ENCODE results near the gene ETNK2. TPM values are rescaled to one million over a fixed set of nuclear protein-coding genes. Genes with fewer than 3 reads are reported as not detected.

Gene ETNK2
- total RNA-seq, 1 donor from 2014 or later = 0.16 TPM

DNA sequence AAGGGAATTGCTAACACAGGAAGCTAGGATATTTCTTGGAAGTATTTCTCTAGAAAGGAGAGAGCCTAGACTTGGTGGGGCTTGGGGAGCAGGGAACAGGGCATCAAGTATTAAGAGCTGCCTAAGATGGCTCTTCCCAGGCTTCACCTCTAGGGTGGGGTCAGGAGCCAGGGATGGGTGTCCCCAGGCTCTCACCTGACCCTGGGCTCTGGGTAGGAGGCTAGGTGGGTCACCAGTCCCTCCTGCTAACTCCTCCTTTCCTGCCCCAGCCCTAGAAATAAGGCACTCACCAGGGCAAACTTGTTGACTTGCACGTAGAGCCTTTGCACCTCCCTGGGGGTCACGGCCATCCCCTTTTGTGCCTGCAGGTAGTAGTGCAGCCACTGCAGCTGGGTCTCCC, 15.0 kb downstream of the ETNK2 start:
- Mint-ChIP-seq H3K27ac (no peak overlapping the region), H3K4me3 (no peak overlapping the region), H3K9me3 (no peaks in the 10 kb centered on the region), H3K4me1 (ENCODE audit: low read depth) (no peaks in the 10 kb centered on the region), H3K27me3 (ENCODE audit: insufficient read depth) (peaks cover 3% of the 10 kb centered on the region), H3K36me3 (ENCODE audit: low read depth) (no peaks in the 10 kb centered on the region)
- no peak for DNase-seq (ENCODE audit: low spot score)
- intact Hi-C loops (cut with micrococcal nuclease) = no loop called here

DNA sequence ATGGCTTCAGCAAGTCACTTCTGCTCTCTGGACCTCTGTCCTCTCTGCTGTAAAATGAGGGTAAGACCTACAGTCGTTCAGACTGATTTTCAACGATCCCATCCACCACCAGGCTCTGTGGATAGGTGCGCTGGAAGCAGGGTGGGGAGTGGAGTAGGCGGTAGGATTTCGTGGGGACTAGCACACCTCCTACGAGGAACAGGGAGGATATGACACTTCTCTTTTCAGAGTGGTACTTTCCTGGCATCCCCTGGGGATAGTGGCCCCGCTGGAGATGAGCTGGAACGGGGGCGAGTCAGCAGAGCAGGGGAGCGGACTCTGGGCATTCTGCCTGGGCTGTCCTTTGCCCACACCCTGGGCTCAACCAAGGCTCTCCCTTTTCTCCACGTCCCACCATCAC, 17.7 kb downstream of the ETNK2 start:
- Mint-ChIP-seq H3K4me1 (ENCODE audit: low read depth) (no peaks in the 10 kb centered on the region), H3K27me3 (ENCODE audit: insufficient read depth) (peaks cover 6% of the 10 kb centered on the region), H3K36me3 (ENCODE audit: low read depth) (no peaks in the 10 kb centered on the region), H3K27ac (no peak overlapping the region), H3K9me3 (no peaks in the 10 kb centered on the region), H3K4me3 (no peak overlapping the region)
- intact Hi-C loops (cut with micrococcal nuclease) = no loop called here
- DNase-seq (ENCODE audit: low spot score) = no peak

DNA sequence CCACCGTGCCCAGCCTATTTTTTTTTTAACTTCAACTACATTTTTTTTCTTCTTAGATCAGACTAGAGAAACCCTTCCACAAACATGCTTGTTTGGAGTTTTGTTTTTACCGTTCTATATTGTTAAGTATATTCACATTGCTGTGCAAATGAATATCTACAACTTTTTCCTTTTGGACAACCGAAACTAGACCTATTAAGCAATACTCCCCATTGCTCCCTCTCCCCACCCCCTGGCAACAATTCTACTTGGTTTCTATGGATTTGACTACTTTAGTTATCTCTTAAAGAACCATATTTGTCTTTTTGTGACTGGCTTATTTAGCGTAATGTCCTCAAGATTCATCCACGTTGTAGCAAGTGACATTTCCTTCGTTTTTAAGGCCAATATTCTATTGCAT, 19.1 kb downstream of the ETNK2 start:
- Mint-ChIP-seq H3K4me1 (ENCODE audit: low read depth) (peaks cover 8% of the 10 kb centered on the region), H3K36me3 (ENCODE audit: low read depth) (no peaks in the 10 kb centered on the region), H3K27me3 (ENCODE audit: insufficient read depth) (peaks cover 6% of the 10 kb centered on the region), H3K27ac (no peak overlapping the region), H3K4me3 (no peak overlapping the region), H3K9me3 (no peaks in the 10 kb centered on the region)
- DNase-seq (ENCODE audit: low spot score) = no peak
- intact Hi-C loops (cut with micrococcal nuclease) = no loop called here

DNA sequence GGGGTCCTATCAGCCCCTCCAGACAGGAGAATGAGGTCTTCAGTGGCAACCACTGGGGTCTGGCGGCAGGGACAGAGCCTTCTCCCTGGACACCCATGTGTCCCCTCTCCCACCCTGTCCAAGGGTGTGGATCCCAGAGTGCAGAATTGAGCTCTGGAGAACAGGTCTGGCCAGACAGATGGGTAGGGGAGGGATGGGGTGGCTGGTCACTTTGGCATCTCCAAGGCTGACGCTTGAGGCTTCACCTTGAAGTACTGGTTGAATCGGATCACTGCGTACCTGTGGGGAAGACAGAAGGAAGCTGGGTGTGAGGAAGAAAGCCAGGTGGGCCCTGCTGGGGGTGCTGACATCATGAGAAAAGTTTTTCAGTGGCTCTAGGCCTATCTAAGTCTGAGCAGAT, 19.9 kb downstream of the ETNK2 start:
- no peaks in the 10 kb centered on the region for H3K9me3 Mint-ChIP-seq

DNA sequence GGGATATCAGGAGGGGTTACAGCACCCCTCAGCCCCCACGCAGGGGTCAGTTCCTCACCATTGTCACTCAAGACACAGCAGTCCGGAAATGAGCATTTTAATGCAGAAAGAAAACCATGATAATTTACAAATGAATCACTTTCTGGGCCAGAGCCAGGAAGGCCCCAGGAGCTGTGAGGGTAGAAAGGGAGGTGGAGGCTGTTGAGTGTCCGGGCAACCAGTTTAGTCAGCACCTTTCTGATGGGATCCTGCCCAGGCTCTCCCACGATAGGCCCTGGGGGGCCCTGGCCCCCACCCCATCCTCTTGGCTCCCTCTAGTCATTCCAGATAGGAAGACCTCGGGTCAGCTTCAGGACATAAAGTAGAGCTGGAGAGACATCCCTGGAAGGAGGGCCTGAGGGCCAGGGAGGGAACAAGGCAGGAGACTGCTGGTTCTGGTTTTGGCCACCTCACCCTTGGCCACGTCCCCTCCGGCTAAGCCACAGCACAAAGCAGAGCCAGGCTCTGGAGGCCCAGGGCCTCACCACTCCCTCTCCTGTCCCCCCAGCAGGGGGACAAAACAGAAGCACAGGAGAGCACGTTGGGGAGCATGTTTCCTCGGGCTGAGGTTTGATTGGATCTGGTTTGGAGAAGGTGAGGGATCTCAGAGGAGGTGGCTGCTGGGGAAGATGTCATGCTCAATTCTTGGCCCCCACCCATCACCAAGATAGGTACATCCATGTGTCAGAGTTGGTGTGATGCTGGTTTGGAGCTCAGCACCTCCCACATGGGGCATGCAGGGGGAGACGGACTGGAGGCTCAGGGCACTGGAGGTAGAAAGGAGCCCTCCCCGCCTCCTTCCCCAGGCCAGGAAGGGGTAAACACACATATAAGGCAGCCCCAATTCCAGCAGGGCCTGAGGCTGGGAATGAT, 20.6 kb downstream of the ETNK2 start:
- no peak for DNase-seq (ENCODE audit: low spot score)
- H3K9me3 Mint-ChIP-seq = no peaks in the 10 kb centered on the region
- no peak overlapping the region for H3K27ac Mint-ChIP-seq
- H3K4me1 Mint-ChIP-seq (ENCODE audit: low read depth) = peaks cover 8% of the 10 kb centered on the region
- intact Hi-C loops (cut with micrococcal nuclease) = no loop called here
- H3K4me3 Mint-ChIP-seq = no peak overlapping the region
- H3K27me3 Mint-ChIP-seq (ENCODE audit: insufficient read depth) = peaks cover 6% of the 10 kb centered on the region
- H3K36me3 Mint-ChIP-seq (ENCODE audit: low read depth) = no peaks in the 10 kb centered on the region

More for the DNA sequence above, 19.9 kb downstream of the ETNK2 start:
- Mint-ChIP-seq H3K27me3 (ENCODE audit: insufficient read depth) (peaks cover 6% of the 10 kb centered on the region), H3K36me3 (ENCODE audit: low read depth) (no peaks in the 10 kb centered on the region), H3K4me1 (ENCODE audit: low read depth) (peaks cover 8% of the 10 kb centered on the region), H3K27ac (no peak overlapping the region), H3K4me3 (no peak overlapping the region)
- intact Hi-C loops (cut with micrococcal nuclease) = no loop called here
- DNase-seq (ENCODE audit: low spot score) = no peak

DNA sequence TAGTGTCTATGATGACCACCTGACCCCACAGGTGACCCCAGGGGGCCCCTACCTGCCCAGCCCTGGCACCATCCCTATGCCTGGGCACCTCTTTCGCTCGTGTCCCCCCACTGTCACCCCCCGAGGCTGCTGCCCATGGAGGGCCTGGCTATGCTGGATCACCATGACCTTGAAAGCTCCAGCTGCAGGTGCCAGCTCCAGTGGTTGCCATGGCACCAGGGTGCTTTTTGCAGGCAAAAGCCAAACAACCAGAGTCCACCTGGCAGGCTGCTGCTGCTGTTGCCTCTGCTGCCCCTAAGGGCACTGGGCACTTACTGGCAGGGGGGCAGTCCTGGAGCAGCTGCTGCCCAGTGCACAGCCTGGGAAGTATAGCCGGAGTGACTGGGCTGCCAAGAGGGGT, 21.7 kb downstream of the ETNK2 start:
- Mint-ChIP-seq H3K27ac (no peak overlapping the region), H3K36me3 (ENCODE audit: low read depth) (no peaks in the 10 kb centered on the region), H3K9me3 (no peaks in the 10 kb centered on the region), H3K4me3 (no peak overlapping the region), H3K27me3 (ENCODE audit: insufficient read depth) (peaks cover 3% of the 10 kb centered on the region), H3K4me1 (ENCODE audit: low read depth) (peaks cover 8% of the 10 kb centered on the region)
- intact Hi-C loops (cut with micrococcal nuclease) = no loop called here
- no peak for DNase-seq (ENCODE audit: low spot score)

DNA sequence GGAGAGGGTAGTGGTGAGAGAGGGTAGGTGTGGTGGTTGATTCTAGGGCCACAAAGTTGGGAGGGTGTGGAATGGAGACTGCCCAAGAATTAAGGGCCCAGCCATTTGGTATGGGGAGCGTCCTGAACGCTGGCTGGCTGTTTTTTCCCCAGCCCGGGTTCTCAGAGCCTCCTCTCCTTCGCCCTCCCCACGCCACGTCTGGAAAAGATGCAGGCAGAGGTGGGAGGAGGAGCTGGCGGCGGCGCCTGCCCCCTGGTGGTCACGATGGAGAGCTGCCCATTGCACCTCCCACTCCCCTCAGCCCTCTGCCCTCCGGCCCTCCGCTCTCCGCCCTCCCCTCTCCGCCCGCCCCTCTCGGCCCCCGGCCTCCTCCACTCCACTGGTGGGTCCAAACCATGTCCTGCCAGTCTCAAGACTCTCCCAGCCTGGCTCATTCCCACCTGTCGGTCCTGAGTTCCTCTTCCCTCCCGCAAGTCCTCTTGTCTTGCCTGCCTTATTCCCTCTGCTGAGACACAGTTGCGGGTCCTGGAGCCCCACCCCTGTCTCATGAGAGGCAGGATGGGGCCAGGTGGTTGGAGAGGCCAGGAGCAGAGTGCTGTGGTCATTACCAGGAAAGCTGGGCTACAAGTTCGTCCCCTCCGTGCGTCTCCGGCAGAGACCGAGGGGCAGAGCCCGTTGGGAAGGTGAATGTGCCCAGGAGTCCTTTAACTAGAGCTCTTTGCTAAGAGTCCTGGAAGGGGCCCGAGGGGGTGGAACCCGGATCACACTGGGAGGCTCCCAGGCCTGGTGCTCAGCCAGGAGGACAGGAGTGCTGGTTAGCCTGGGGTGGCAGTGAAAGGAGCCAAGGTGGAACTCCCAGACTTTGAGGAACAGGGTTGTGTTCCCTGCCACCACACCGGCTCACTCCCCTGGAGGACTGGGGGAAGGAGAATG, 22.6 kb downstream of the ETNK2 start:
- H3K4me3 Mint-ChIP-seq = no peak overlapping the region
- no peaks in the 10 kb centered on the region for H3K36me3 Mint-ChIP-seq (ENCODE audit: low read depth)
- peak; percentile 44 for DNase-seq (ENCODE audit: low spot score)
- peaks cover 8% of the 10 kb centered on the region for H3K4me1 Mint-ChIP-seq (ENCODE audit: low read depth)
- H3K27me3 Mint-ChIP-seq (ENCODE audit: insufficient read depth) = peaks cover 3% of the 10 kb centered on the region
- peak overlapping the region; percentile 58 for H3K27ac Mint-ChIP-seq
- intact Hi-C loops (cut with micrococcal nuclease) = loop anchor here (1.0 kb wide), 1 partner anchor 268 kb away; the partner anchor contains the start of gene SNRPE
- no peaks in the 10 kb centered on the region for H3K9me3 Mint-ChIP-seq

DNA sequence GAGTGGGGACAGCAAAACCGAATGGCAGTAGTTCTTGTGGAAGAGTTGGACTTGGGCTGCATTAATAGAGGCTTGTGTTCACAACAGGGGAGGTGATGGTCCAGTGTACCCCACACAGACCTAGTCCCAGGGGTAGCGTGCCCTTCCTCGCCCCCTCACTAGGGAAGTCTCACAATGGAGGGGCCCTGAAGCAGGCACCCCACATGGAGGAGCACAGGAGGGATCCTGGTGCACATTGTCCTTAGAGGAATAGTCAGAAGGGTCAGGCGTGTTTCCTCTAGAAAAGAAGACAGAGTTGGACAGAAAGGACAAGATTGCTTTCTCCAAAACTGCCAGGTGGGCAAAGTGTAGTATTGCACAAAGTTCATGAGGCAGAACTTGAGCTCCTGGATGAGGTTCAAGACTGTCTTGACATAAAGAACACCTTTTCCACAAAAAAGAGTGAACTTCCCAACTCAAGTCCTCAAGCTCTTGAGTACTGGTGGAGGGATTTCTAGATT, 23.3 kb downstream of the ETNK2 start:
- Mint-ChIP-seq H3K4me3 (no peak overlapping the region), H3K4me1 (ENCODE audit: low read depth) (peaks cover 8% of the 10 kb centered on the region), H3K27ac (peak overlapping the region; percentile 58), H3K9me3 (no peaks in the 10 kb centered on the region), H3K36me3 (ENCODE audit: low read depth) (no peaks in the 10 kb centered on the region), H3K27me3 (ENCODE audit: insufficient read depth) (peaks cover 4% of the 10 kb centered on the region)
- intact Hi-C loops (cut with micrococcal nuclease) = no loop called here
- DNase-seq (ENCODE audit: low spot score) = no peak

DNA sequence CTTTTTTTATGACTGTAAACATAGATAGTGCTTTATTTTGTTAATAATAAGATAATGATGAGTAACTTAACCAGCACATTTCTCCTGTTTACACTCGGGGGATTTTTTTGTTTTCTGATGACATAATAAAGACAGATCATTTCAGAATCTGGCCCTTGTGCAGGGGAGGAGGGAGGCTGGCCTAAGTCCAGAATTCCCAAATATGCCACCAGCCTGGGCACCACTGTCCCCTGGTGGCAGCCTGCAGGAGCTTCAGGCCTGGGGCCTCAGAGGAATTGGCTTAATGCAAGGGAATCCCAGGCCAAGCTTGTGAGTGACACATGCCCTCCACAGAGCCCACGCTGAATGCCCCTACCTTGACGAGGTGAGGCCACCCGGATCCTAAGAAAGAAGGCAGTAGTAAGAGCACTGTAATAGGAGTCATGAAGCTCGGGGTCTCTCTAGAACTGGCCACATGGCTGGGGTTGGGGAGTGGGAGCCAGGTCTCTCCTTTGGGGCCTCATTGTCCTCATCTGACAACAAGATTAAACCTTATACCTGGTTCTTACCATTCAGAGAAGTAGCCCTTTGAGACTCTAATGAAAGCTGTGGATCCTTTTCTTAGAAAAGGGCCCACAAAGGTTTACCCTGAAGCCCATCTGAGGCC, 24.1 kb downstream of the ETNK2 start:
- DNase-seq (ENCODE audit: low spot score) = no peak
- Mint-ChIP-seq H3K4me1 (ENCODE audit: low read depth) (peaks cover 8% of the 10 kb centered on the region), H3K27ac (no peak overlapping the region), H3K4me3 (no peak overlapping the region), H3K9me3 (no peaks in the 10 kb centered on the region), H3K36me3 (ENCODE audit: low read depth) (no peaks in the 10 kb centered on the region), H3K27me3 (ENCODE audit: insufficient read depth) (peaks cover 9% of the 10 kb centered on the region)
- intact Hi-C loops (cut with micrococcal nuclease) = no loop called here

DNA sequence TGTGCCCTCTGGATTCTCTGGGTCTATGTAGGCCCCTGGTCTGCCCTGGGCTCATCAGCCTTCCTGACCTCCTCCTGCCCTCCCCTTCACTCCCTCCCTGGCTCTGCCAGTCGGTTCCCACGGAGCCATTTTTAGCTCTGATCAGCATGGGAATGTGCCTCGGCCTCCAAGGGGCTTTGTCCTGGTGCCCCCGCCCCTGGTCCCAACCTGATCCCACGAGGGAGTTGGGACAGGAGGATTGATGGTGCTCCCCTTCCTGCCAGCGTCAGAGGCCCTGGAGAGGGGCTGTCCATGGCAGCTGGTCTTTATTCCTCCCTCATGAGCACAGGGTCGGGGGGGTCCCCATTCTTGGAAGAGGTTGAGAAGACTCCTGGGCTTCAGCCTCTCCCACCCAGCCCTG, 24.9 kb downstream of the ETNK2 start:
- Mint-ChIP-seq H3K4me3 (no peak overlapping the region), H3K36me3 (ENCODE audit: low read depth) (no peaks in the 10 kb centered on the region), H3K27ac (no peak overlapping the region), H3K9me3 (no peaks in the 10 kb centered on the region), H3K27me3 (ENCODE audit: insufficient read depth) (peaks cover 9% of the 10 kb centered on the region), H3K4me1 (ENCODE audit: low read depth) (peaks cover 8% of the 10 kb centered on the region)
- no peak for DNase-seq (ENCODE audit: low spot score)
- intact Hi-C loops (cut with micrococcal nuclease) = no loop called here

DNA sequence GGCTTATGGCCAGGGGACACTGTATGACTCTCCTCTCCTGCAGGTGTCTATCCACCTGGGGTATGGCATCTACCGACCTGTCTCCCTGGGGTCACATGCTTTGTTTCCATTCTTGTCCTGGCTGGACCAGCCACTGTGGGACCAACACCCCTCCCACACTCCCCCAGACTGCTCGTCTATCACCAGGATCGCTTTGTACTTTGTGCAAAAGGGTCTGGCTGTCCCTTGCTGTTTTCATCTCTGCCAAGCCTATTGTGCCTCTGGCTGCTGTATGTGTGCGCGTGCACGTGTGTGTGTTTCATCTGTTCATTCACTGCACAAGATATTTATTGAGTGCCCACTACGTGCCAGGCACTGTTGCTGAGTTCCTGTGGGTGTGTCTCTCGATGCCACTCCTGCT, 25.5 kb downstream of the ETNK2 start:
- intact Hi-C loops (cut with micrococcal nuclease) = no loop called here
- no peak for DNase-seq (ENCODE audit: low spot score)
- H3K36me3 Mint-ChIP-seq (ENCODE audit: low read depth) = no peaks in the 10 kb centered on the region
- peaks cover 9% of the 10 kb centered on the region for H3K27me3 Mint-ChIP-seq (ENCODE audit: insufficient read depth)
- no peak overlapping the region for H3K27ac Mint-ChIP-seq
- no peak overlapping the region for H3K4me3 Mint-ChIP-seq
- peaks cover 8% of the 10 kb centered on the region for H3K4me1 Mint-ChIP-seq (ENCODE audit: low read depth)
- H3K9me3 Mint-ChIP-seq = no peaks in the 10 kb centered on the region

DNA sequence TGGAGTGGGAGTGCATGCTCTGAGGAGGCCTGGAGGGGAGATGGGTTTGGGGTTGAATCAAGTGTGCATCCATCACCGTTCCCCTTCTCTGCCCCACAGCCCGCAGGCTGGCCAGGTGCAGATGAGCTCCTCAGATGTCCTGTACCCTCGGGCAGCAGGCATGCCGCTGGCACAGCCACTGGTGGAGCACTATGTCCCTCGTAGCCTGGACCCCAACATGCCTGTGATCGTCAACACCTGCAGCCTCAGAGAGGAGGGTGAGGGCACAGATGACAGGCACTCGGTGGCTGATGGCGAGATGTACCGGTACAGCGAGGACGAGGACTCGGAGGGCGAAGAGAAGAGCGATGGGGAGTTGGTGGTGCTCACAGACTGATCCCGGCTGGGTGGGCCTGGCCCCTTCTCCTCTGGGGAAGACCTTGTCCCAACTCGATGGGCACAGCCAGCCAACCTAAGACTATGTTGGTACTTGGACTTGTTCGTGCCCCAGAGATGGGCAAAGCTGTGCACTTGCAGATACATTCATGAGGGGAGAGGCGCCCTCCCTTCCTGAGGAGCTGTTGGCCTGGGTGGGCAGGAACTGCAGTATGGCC, 26.0 kb downstream of the ETNK2 start:
- Mint-ChIP-seq H3K9me3 (no peaks in the 10 kb centered on the region), H3K4me3 (no peak overlapping the region), H3K36me3 (ENCODE audit: low read depth) (no peaks in the 10 kb centered on the region), H3K27ac (no peak overlapping the region), H3K4me1 (ENCODE audit: low read depth) (peaks cover 8% of the 10 kb centered on the region), H3K27me3 (ENCODE audit: insufficient read depth) (peaks cover 6% of the 10 kb centered on the region)
- DNase-seq (ENCODE audit: low spot score) = no peak
- intact Hi-C loops (cut with micrococcal nuclease) = no loop called here

All from activated T-helper 1 cell treated with anti-CD3 and anti-CD28 coated beads, Interleukin-12 subunit alpha, Interleukin-12 subunit beta, Interleukin-2, Interleukin-4 antibody, amounts not matched to agents 30 ng/mL and 10 ng/mL and 1 ng/mL, durations not matched to agents 14 hours and 24 hours and 36 hours (primary cell).